Stomach (tissue), 4 donors: ENCODE measurements around the gene ATXN3.

Experiments
- EP300 ChIP-seq: sonication (generic); formaldehyde crosslinking; IDR thresholded peaks from one replicate; pipeline ENCODE4 v1.6.1; 2017; ENCODE audit warnings: antibody characterized with exemption
- POLR2A ChIP-seq, 4 donors: fragments of 450-650 bp; IDR thresholded peaks; one replicate each; pipeline ENCODE4 v1.6.1; 2016; ENCODE audit warnings: antibody characterized with exemption in 4 of 4, control low read depth in 2 of 4, mild to moderate bottlenecking in 1 of 4, moderate library complexity in 1 of 4
- TF ChIP-seq, protein P1 (sequence below), 7 experiments: fragments of 450-650 bp in 4 of 7; fragments of 200-600 bp in 3 of 7; sonication (generic) in 3 of 7; IDR thresholded peaks; one replicate each; pipeline ENCODE4 v1.5.1; 2016 to 2019; ENCODE audit warnings: antibody characterized with exemption in 7 of 7, control low read depth in 2 of 7, mild to moderate bottlenecking in 1 of 7

DNA sequence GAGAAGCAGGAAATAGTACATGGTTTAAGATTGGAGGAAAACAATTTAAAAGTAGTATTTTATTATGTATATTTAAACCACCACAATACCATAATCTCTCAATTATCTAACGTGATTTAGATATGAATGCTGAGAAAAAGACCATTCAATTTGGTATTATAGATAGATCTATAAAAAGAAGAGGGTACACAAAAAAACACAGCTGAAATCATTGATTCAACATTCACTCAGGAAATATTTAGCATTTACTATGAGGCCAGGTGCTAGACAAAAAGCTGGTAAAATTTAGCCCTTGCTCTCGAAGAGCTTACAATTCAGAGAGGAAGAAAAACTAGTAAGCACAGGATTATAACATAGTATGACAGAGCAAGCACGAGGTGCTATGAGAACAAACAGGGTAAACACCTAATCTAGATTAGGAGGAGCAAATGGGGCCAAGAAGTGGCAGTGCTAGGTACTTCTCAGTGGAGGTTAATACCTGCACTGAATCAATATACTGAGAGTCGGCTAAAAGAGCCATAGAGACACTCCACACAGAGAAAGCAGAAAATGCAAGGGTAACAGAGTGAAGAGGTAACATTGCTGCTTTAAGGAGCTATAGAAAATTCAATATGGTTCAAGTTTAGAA lies 94.1 kb downstream of the ATXN3 start:
- TF ChIP-seq, protein P1, sequence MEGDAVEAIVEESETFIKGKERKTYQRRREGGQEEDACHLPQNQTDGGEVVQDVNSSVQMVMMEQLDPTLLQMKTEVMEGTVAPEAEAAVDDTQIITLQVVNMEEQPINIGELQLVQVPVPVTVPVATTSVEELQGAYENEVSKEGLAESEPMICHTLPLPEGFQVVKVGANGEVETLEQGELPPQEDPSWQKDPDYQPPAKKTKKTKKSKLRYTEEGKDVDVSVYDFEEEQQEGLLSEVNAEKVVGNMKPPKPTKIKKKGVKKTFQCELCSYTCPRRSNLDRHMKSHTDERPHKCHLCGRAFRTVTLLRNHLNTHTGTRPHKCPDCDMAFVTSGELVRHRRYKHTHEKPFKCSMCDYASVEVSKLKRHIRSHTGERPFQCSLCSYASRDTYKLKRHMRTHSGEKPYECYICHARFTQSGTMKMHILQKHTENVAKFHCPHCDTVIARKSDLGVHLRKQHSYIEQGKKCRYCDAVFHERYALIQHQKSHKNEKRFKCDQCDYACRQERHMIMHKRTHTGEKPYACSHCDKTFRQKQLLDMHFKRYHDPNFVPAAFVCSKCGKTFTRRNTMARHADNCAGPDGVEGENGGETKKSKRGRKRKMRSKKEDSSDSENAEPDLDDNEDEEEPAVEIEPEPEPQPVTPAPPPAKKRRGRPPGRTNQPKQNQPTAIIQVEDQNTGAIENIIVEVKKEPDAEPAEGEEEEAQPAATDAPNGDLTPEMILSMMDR (IDR thresholded peaks at IDR 0.05) = no peak
- TF ChIP-seq POLR2A (IDR thresholded peaks at IDR 0.05) (no peak), EP300 (no peak)
